Stimulated activated CD8-positive, alpha-beta memory T cell treated with anti-CD3 and anti-CD28 coated beads, Interleukin-12 subunit alpha, Interleukin-12 subunit beta, amount 100 ng/mL, for 1 hour (primary cell): ENCODE results near the gene ZNF563.

Experiments
- DNase-seq: peaks from one replicate; pipeline ENCODE4 v3.0.0-alpha.2; 2020; ENCODE audit warnings: low read depth

Gene ZNF563

GRCh38 chr19:12294249-12295158 lies 38.9 kb downstream of the ZNF563 start, which contains the start of gene ZNF44:
Gene ZNF44 (minus strand): TSS chr19:12294883. CDS start chr19:12294694, 189 bp downstream.
- DNase-seq, result peak; percentile 91

GRCh38 chr19:12293777-12294248 lies 39.6 kb downstream of the ZNF563 start:
- DNase-seq, result peak; percentile 30

- DNase-seq, result no peak
Measured at GRCh38 chr19:12289790-12290065, 43.7 kb downstream of the ZNF563 start.

GRCh38 chr19:12287958-12288500 lies 45.4 kb downstream of the ZNF563 start:
- DNase-seq, result no peak

- no peak for DNase-seq
Measured at GRCh38 chr19:12284631-12285030, 48.8 kb downstream of the ZNF563 start.

- no peak for DNase-seq
Measured at GRCh38 chr19:12284226-12284625, 49.2 kb downstream of the ZNF563 start.

GRCh38 chr19:12278713-12279112 lies 54.7 kb downstream of the ZNF563 start:
- DNase-seq, result no peak

GRCh38 chr19:12272980-12273901 lies 60.2 kb downstream of the ZNF563 start:
- no peak for DNase-seq

GRCh38 chr19:12272386-12272785 lies 61.0 kb downstream of the ZNF563 start:
- DNase-seq, result no peak

GRCh38 chr19:12270854-12271253 lies 62.6 kb downstream of the ZNF563 start:
- DNase-seq, result no peak
